IPS-15b (cell line): ENCODE results near the gene CDC42EP5.
A peak's percentile ranks its signal among the peaks of the same experiment; 100 is the strongest.

Experiments used
- H3K27me3 ChIP-seq: one replicate; pipeline ENCODE4 v1.6.1; 2013; ENCODE audit warnings: low read length; ENCODE audit not compliant: control insufficient read depth, insufficient read depth
- H3K36me3 ChIP-seq: one replicate; pipeline ENCODE4 v1.6.1; 2013; ENCODE audit warnings: low read length; ENCODE audit not compliant: control insufficient read depth, insufficient read depth
- H3K4me1 ChIP-seq: one replicate; pipeline ENCODE4 v1.6.1; 2013; ENCODE audit warnings: mild to moderate bottlenecking, low read length; ENCODE audit not compliant: control insufficient read depth, insufficient read depth
- H3K4me3 ChIP-seq: one replicate; pipeline ENCODE4 v1.5.1; 2013; ENCODE audit warnings: low read depth, low read length
- H3K9ac ChIP-seq: one replicate; pipeline ENCODE4 v1.6.1; 2013; ENCODE audit warnings: low read depth, mild to moderate bottlenecking, low read length
- H3K9me3 ChIP-seq: one replicate; pipeline ENCODE4 v1.6.1; 2013; ENCODE audit warnings: mild to moderate bottlenecking, low read length; ENCODE audit not compliant: control insufficient read depth, insufficient read depth

The CDC42EP5 gene

GRCh38 chr19:54416695-54417491 is 56.2 kb downstream of the CDC42EP5 start:
- Histone ChIP-seq H3K4me1 (peaks cover 16% of the 10 kb centered on the region), H3K36me3 (peaks cover 6% of the 10 kb centered on the region), H3K27me3 (peaks cover 23% of the 10 kb centered on the region), H3K4me3 (peak overlapping the region; percentile 71), H3K9me3 (peaks cover 7% of the 10 kb centered on the region), H3K9ac (peak overlapping the region; percentile 37)

DNA sequence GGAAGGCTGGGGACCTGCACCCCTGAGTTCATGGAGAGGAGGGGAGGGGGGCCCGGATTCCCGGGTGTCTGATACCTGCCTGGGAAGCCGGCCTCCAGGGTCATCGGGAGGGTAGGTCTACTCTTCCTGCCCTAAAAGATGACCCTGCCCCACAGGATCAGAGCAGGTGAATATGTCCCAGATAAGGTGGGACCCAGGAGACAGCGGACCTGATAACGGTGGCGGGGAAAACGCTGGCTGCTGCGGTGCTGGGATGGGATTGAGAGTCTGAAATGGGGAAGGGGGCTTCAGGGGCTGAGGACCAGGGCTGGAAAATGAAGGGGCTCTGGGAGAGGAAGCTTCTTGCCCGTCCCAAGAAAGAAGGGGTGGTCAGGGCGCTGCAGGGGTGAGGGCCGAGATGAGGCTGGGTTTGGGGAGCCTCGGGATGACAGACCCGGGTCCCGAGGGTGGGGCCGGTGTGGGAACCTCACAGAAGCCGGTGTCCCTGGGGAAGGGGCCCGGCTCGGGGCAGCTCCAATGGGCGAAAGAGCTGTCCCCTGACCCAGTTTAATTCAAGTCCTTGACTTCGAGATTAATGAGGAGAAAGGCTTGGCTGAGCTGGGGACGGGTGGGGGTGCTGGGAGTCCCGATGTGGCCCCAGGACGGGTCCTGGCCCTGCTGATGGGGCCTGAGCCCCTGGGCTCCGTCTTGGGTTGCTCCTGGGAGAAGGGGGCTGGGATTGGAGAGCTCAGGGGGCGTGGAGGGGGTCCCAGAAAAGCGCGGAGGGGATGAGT is 57.0 kb downstream of the CDC42EP5 start:
- Histone ChIP-seq H3K36me3 (no peaks in the 10 kb centered on the region), H3K9me3 (peaks cover 7% of the 10 kb centered on the region), H3K27me3 (peaks cover 23% of the 10 kb centered on the region), H3K4me1 (peaks cover 9% of the 10 kb centered on the region), H3K9ac (peak overlapping the region; percentile 37), H3K4me3 (peak overlapping the region; percentile 71)

GRCh38 chr19:54415208-54415900 is 57.7 kb downstream of the CDC42EP5 start, which contains the start of gene TTYH1:
Gene TTYH1 (plus strand): TSS chr19:54415464. CDS start chr19:54415553, 89 bp downstream.
- peaks cover 23% of the 10 kb centered on the region for H3K27me3 ChIP-seq
- peak within 1 kb of the TSS; percentile 37 for H3K9ac ChIP-seq
- peaks cover 7% of the 10 kb centered on the region for H3K9me3 ChIP-seq
- peaks cover 9% of the 10 kb centered on the region for H3K4me1 ChIP-seq
- H3K36me3 ChIP-seq: no peaks in the 10 kb centered on the region
- H3K4me3 ChIP-seq: peak within 1 kb of the TSS; percentile 71
